SU-DHL-6 (cell line): ENCODE measurements around the gene CEP63.

Experiments used
- H2AFZ ChIP-seq: fragments of 200-600 bp; sonication (generic); 2 replicates; pipeline ENCODE4 v1.6.1; 2014; ENCODE audit warnings: low read depth, mild to moderate bottlenecking, moderate library complexity, mixed read lengths, antibody characterized with exemption, low read length; ENCODE audit not compliant: severe bottlenecking
- H3F3A ChIP-seq: fragments of 200-600 bp; shearing (Covaris generic); 2 replicates; pipeline ENCODE4 v1.6.0; 2016; ENCODE audit warnings: antibody characterized with exemption, mild to moderate bottlenecking; ENCODE audit not compliant: insufficient read depth
- H3K27ac ChIP-seq: fragments of 200-600 bp; sonication (generic); 2 replicates; pipeline ENCODE4 v1.5.1; 2016; ENCODE audit warnings: low read depth, mild to moderate bottlenecking, low read length, moderate library complexity, mixed read lengths
- H3K27me3 ChIP-seq: fragments of 200-600 bp; sonication (generic), shearing (Covaris generic); 2 replicates; pipeline ENCODE4 v1.6.0; 2014; ENCODE audit warnings: mild to moderate bottlenecking, low read length
- H3K36me3 ChIP-seq: fragments of 200-600 bp; sonication (generic); 2 replicates; pipeline ENCODE4 v1.6.1; 2014; ENCODE audit warnings: mild to moderate bottlenecking, low read length, mixed read lengths
- H3K4me2 ChIP-seq: fragments of 300-600, 200-600 bp; shearing (Covaris generic), sonication (generic); 2 replicates; pipeline ENCODE4 v1.6.0; 2014; ENCODE audit warnings: low read length, low read depth, mild to moderate bottlenecking; ENCODE audit not compliant: poor library complexity, severe bottlenecking
- H3K4me3 ChIP-seq: fragments of 200-600 bp; sonication (generic); 2 replicates; pipeline ENCODE4 v1.5.1; 2014; ENCODE audit warnings: antibody characterized with exemption, low read length, mild to moderate bottlenecking, mixed read lengths; ENCODE audit not compliant: insufficient read depth, poor library complexity, severe bottlenecking
- H3K79me2 ChIP-seq: fragments of 200-600 bp; sonication (generic); 2 replicates; pipeline ENCODE4 v1.6.1; 2014; ENCODE audit warnings: mild to moderate bottlenecking, low read length, moderate library complexity; ENCODE audit not compliant: insufficient read depth
- H3K9ac ChIP-seq: fragments of 200-600 bp; sonication (generic); 2 replicates; pipeline ENCODE4 v1.7.0; 2014; ENCODE audit warnings: mild to moderate bottlenecking, low read length
- H3K9me2 ChIP-seq: fragments of 200-600 bp; sonication (generic); replicated peaks from 2 replicates; pipeline ENCODE4 v1.6.1; 2014; ENCODE audit warnings: low read length; ENCODE audit not compliant: insufficient read depth
- H3K9me3 ChIP-seq: fragments of 200-600 bp; sonication (generic); 2 replicates; pipeline ENCODE4 v1.6.1; 2014; ENCODE audit warnings: low read length, mixed read lengths; ENCODE audit not compliant: insufficient read depth
- H4K20me1 ChIP-seq: fragments of 200-600 bp; sonication (generic); 2 replicates; pipeline ENCODE4 v1.6.1; 2014; ENCODE audit warnings: low read depth, mild to moderate bottlenecking, antibody characterized with exemption, low read length, moderate library complexity, mixed read lengths
- CTCF ChIP-seq: fragments of 200-600 bp; sonication (generic); IDR thresholded peaks from one replicate; pipeline ENCODE4 v1.5.1; 2017; ENCODE audit warnings: antibody characterized with exemption, mild to moderate bottlenecking, low read length, moderate library complexity; ENCODE audit not compliant: insufficient read depth, poor library complexity, severe bottlenecking
- EZH2phosphoT487 ChIP-seq: fragments of 200-600 bp; sonication (generic), shearing (Covaris generic); conservative IDR thresholded peaks from 2 replicates; pipeline ENCODE4 v1.6.1; 2018; ENCODE audit warnings: mild to moderate bottlenecking, antibody characterized with exemption, low read length, moderate library complexity, mixed read lengths

Gene CEP63

GRCh38 chr3:134449277-134449676, 36.6 kb upstream of the CEP63 start:
- Histone ChIP-seq H2AFZ (no peak overlapping the region), H3K27ac (no peak overlapping the region), H3K9me2 (no peaks in the 10 kb centered on the region), H4K20me1 (no peaks in the 10 kb centered on the region), H3F3A (no peaks in the 10 kb centered on the region), H3K79me2 (no peaks in the 10 kb centered on the region), H3K4me2 (no peak overlapping the region), H3K36me3 (no peaks in the 10 kb centered on the region), H3K9ac (no peak overlapping the region), H3K9me3 (no peaks in the 10 kb centered on the region), H3K27me3 (no peaks in the 10 kb centered on the region), H3K4me3 (no peak overlapping the region)
- no peak for TF ChIP-seq CTCF
- TF ChIP-seq EZH2phosphoT487 = no peak

GRCh38 chr3:134449951-134450350, 35.9 kb upstream of the CEP63 start:
- Histone ChIP-seq H3F3A (no peaks in the 10 kb centered on the region), H3K27ac (no peak overlapping the region), H3K9ac (no peak overlapping the region), H4K20me1 (no peaks in the 10 kb centered on the region), H3K4me3 (no peak overlapping the region), H2AFZ (no peak overlapping the region), H3K27me3 (no peaks in the 10 kb centered on the region), H3K9me3 (no peaks in the 10 kb centered on the region), H3K9me2 (no peaks in the 10 kb centered on the region), H3K36me3 (no peaks in the 10 kb centered on the region), H3K79me2 (no peaks in the 10 kb centered on the region), H3K4me2 (no peak overlapping the region)
- TF ChIP-seq EZH2phosphoT487 (no peak), CTCF (no peak)

DNA sequence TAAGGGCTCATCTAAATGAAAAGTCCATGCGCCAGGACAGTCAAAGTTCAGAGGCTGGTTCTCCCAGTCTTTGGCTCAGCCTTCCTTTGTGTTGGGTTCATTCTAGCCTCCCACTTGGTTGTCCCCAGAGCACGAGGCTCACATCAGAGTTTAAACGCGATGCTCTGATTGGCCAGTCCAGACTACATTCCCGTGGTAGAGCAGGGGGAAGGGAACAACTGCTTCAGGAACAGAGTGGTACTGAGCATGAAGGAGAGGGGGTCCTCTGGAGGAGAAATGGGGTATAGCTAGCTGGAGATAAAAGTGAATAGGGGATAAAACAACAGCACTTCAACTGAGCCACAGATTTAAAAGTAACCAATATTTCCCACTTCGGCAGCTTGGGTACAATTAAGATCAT, 32.2 kb upstream of the CEP63 start:
- H3F3A ChIP-seq = no peaks in the 10 kb centered on the region
- no peak overlapping the region for H3K27ac ChIP-seq
- H4K20me1 ChIP-seq = no peaks in the 10 kb centered on the region
- no peaks in the 10 kb centered on the region for H3K9me2 ChIP-seq
- H3K9ac ChIP-seq = no peak overlapping the region
- no peak overlapping the region for H3K4me3 ChIP-seq
- H3K36me3 ChIP-seq = no peaks in the 10 kb centered on the region
- H2AFZ ChIP-seq = no peak overlapping the region
- no peaks in the 10 kb centered on the region for H3K27me3 ChIP-seq
- H3K4me2 ChIP-seq = no peak overlapping the region
- TF ChIP-seq CTCF = no peak
- TF ChIP-seq EZH2phosphoT487 = no peak
- H3K9me3 ChIP-seq = no peaks in the 10 kb centered on the region
- H3K79me2 ChIP-seq = no peaks in the 10 kb centered on the region
